ENCODE measurements around the gene WNK1.
"Not testable (repeated sequence)": the region's sequence is repeated elsewhere in the genome, so short reads cannot be mapped to it uniquely, and the experiment has no call there.

- not testable (repeated sequence) for TF ChIP-seq CTCF, EP300, POLR2A (IDR thresholded peaks at IDR 0.05)
Measured at GRCh38 chr12:775973-776771, 23.8 kb downstream of the WNK1 start.
